WTC11 (cell line): ENCODE results near the gene MIPOL1. TPM values are rescaled to one million over a fixed set of nuclear protein-coding genes. Genes with fewer than 3 reads are reported as not detected.

ENCODE experiments used
- ATAC-seq: fragments of 200-7000 bp; cut with Tn5 transposase; 2 replicates; pipeline ENCODE4 v1.10.0; 2021; ENCODE audit warnings: mild to moderate bottlenecking, moderate library complexity
- CTCF ChIA-PET: fragments of 300-600 bp; sonication (Branson Sonifier 250); formaldehyde crosslinking; loops from one replicate; lab custom pipeline; 2021; ENCODE audit warnings: antibody characterized with exemption; lab: Charles Lee
- POLR2A ChIA-PET: fragments of 350-600 bp; sonication (Branson Sonifier 250); formaldehyde crosslinking; loops from one replicate; lab custom pipeline; 2021; ENCODE audit warnings: antibody characterized with exemption; lab: Charles Lee
- DNase-seq: peaks from one replicate; pipeline ENCODE4 v3.0.0; 2021; ENCODE audit warnings: low spot score
- H3K27ac Mint-ChIP-seq: 2 replicates; pipeline ENCODE4 v1.8.0; 2021; ENCODE audit warnings: mixed read lengths
- H3K27me3 Mint-ChIP-seq: 2 replicates; pipeline ENCODE4 v1.8.0; 2021; ENCODE audit warnings: low read depth, mild to moderate bottlenecking, moderate library complexity, mixed read lengths
- H3K36me3 Mint-ChIP-seq: 2 replicates; pipeline ENCODE4 v1.8.0; 2021; ENCODE audit warnings: mixed read lengths
- H3K4me1 Mint-ChIP-seq: 2 replicates; pipeline ENCODE4 v1.8.0; 2022; ENCODE audit warnings: mixed read lengths
- H3K4me3 Mint-ChIP-seq: 2 replicates; pipeline ENCODE4 v1.8.0; 2021; ENCODE audit warnings: mild to moderate bottlenecking, moderate library complexity, mixed read lengths
- H3K9me3 Mint-ChIP-seq: 2 replicates; pipeline ENCODE4 v1.8.0; 2021; ENCODE audit warnings: mixed read lengths
- ATF3 ChIP-seq: sonication (generic); formaldehyde crosslinking; conservative IDR thresholded peaks from 2 replicates; pipeline ENCODE4 v1.8.1; 2022; ENCODE audit warnings: mild to moderate bottlenecking, missing genetic modification reagents
- GABPB1 ChIP-seq: sonication (generic); formaldehyde crosslinking; IDR thresholded peaks from 2 replicates; pipeline ENCODE4 v1.8.1; 2023; ENCODE audit warnings: mild to moderate bottlenecking, missing genetic modification reagents
- RORB ChIP-seq: fragments of 250-450 bp; sonication (Bioruptor Pico); IDR thresholded peaks from 2 replicates; pipeline ENCODE4 v1.9.0; 2021; ENCODE audit warnings: mild to moderate bottlenecking
- TP53 ChIP-seq: sonication (generic); formaldehyde crosslinking; IDR thresholded peaks from 2 replicates; pipeline ENCODE4 v1.8.1; 2023; ENCODE audit warnings: mild to moderate bottlenecking, missing genetic modification reagents
- ZBTB21 ChIP-seq: sonication (generic); formaldehyde crosslinking; IDR thresholded peaks from 2 replicates; pipeline ENCODE4 v1.8.1; 2023; ENCODE audit warnings: mild to moderate bottlenecking, missing genetic modification reagents, borderline replicate concordance
- ZNF317 ChIP-seq: sonication (generic); formaldehyde crosslinking; IDR thresholded peaks from 2 replicates; pipeline ENCODE4 v1.8.1; 2023; ENCODE audit warnings: low read depth, mild to moderate bottlenecking, moderate library complexity, missing genetic modification reagents, borderline replicate concordance
- total RNA-seq: library from RNA; stranded (reverse); gene quantifications from 3 replicates; pipeline ENCODE4 v1.2.3, GENCODE V29; 2021
- TF ChIP-seq, protein P1 (sequence below): sonication (generic); formaldehyde crosslinking; IDR thresholded peaks from 2 replicates; pipeline ENCODE4 v1.8.1; 2023; ENCODE audit warnings: mild to moderate bottlenecking, missing genetic modification reagents, moderate library complexity
- TF ChIP-seq, protein P2 (sequence below): sonication (generic); formaldehyde crosslinking; IDR thresholded peaks from 2 replicates; pipeline ENCODE4 v1.8.1; 2023; ENCODE audit warnings: mild to moderate bottlenecking, missing genetic modification reagents
- TF ChIP-seq, protein P3 (sequence below): sonication (generic); formaldehyde crosslinking; IDR thresholded peaks from 2 replicates; pipeline ENCODE4 v1.8.0; 2023; ENCODE audit warnings: missing genetic modification reagents
- TF ChIP-seq, protein P4 (sequence below): sonication (generic); formaldehyde crosslinking; IDR thresholded peaks from 2 replicates; pipeline ENCODE4 v1.8.1; 2023; ENCODE audit warnings: mild to moderate bottlenecking, missing genetic modification reagents
- TF ChIP-seq, protein P5 (sequence below): sonication (generic); formaldehyde crosslinking; IDR thresholded peaks from 2 replicates; pipeline ENCODE4 v1.8.1; 2022; ENCODE audit warnings: mild to moderate bottlenecking, missing genetic modification reagents, moderate library complexity, borderline replicate concordance
- TF ChIP-seq, protein P6 (sequence below): sonication (generic); formaldehyde crosslinking; conservative IDR thresholded peaks from 2 replicates; pipeline ENCODE4 v1.8.1; 2023; ENCODE audit warnings: mild to moderate bottlenecking, low read depth, missing genetic modification reagents, moderate library complexity

Gene MIPOL1
- total RNA-seq, 1 experiment from 2014 or later = 13.1 TPM

DNA sequence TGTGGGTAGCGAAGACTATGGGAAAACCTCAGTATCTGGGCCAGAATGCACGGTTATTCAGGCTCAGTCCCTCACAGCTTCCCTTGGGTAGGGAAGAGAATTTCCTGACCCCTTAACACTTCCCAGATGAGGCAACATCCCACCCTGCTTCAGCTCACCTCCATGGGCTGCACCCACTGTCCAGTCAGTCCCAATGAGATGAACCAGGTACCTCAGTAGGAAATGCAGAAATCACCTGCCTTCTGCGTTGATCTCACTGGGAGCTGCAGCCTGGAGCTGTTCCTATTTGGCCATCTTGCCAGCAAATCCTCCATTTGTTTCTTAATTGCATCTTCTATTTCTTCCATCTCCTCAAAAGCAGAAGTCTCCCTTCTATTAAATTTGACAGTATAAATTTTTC is 292.9 kb downstream of the MIPOL1 start:
- DNase-seq (no peak), ATAC-seq (no peak)
- H3K27me3 Mint-ChIP-seq = 0 out of 2 replicates have a peak, but pooled peaks cover 2% of the 10 kb centered on the region
- no peak overlapping the region for H3K27ac Mint-ChIP-seq
- TF ChIP-seq, protein P1, sequence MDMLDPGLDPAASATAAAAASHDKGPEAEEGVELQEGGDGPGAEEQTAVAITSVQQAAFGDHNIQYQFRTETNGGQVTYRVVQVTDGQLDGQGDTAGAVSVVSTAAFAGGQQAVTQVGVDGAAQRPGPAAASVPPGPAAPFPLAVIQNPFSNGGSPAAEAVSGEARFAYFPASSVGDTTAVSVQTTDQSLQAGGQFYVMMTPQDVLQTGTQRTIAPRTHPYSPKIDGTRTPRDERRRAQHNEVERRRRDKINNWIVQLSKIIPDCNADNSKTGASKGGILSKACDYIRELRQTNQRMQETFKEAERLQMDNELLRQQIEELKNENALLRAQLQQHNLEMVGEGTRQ (CRISPR knock-in tag) = no peak
- TF ChIP-seq, protein P2, sequence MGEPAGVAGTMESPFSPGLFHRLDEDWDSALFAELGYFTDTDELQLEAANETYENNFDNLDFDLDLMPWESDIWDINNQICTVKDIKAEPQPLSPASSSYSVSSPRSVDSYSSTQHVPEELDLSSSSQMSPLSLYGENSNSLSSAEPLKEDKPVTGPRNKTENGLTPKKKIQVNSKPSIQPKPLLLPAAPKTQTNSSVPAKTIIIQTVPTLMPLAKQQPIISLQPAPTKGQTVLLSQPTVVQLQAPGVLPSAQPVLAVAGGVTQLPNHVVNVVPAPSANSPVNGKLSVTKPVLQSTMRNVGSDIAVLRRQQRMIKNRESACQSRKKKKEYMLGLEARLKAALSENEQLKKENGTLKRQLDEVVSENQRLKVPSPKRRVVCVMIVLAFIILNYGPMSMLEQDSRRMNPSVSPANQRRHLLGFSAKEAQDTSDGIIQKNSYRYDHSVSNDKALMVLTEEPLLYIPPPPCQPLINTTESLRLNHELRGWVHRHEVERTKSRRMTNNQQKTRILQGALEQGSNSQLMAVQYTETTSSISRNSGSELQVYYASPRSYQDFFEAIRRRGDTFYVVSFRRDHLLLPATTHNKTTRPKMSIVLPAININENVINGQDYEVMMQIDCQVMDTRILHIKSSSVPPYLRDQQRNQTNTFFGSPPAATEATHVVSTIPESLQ (CRISPR knock-in tag) = no peak
- TF ChIP-seq, protein P3, sequence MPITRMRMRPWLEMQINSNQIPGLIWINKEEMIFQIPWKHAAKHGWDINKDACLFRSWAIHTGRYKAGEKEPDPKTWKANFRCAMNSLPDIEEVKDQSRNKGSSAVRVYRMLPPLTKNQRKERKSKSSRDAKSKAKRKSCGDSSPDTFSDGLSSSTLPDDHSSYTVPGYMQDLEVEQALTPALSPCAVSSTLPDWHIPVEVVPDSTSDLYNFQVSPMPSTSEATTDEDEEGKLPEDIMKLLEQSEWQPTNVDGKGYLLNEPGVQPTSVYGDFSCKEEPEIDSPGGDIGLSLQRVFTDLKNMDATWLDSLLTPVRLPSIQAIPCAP (CRISPR knock-in tag) = no peak
- TF ChIP-seq, protein P4, sequence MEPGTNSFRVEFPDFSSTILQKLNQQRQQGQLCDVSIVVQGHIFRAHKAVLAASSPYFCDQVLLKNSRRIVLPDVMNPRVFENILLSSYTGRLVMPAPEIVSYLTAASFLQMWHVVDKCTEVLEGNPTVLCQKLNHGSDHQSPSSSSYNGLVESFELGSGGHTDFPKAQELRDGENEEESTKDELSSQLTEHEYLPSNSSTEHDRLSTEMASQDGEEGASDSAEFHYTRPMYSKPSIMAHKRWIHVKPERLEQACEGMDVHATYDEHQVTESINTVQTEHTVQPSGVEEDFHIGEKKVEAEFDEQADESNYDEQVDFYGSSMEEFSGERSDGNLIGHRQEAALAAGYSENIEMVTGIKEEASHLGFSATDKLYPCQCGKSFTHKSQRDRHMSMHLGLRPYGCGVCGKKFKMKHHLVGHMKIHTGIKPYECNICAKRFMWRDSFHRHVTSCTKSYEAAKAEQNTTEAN (CRISPR knock-in tag) = no peak
- H3K9me3 Mint-ChIP-seq = 0 out of 2 replicates have a peak, but pooled peaks cover 4% of the 10 kb centered on the region
- ChIA-PET POLR2A (no interaction called here), CTCF (no interaction called here)
- no peaks in the 10 kb centered on the region for H3K36me3 Mint-ChIP-seq
- no peak overlapping the region for H3K4me3 Mint-ChIP-seq
- H3K4me1 Mint-ChIP-seq = no peaks in the 10 kb centered on the region

DNA sequence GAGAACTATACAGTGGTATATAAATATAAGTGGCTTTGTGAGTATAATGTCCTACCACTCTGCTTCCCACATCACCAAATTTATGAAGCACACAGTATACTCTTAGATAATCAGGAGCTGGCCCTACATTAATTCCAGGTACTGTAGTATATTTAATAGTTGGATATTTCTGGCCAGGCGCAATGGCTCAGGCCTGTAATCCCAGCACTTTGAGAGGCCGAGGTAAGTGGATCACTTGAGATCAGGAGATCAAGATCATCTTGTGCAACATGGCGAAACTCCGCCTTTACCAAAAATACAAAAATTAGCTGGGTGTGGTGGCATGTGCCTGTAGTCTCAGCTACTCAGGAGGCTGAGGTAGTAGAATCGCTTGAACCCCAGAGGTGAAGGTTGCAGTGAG is 293.3 kb downstream of the MIPOL1 start:
- Mint-ChIP-seq H3K36me3 (no peaks in the 10 kb centered on the region), H3K9me3 (0 out of 2 replicates have a peak, but pooled peaks cover 4% of the 10 kb centered on the region), H3K4me1 (no peaks in the 10 kb centered on the region), H3K4me3 (no peak overlapping the region), H3K27ac (no peak overlapping the region), H3K27me3 (0 out of 2 replicates have a peak, but pooled peaks cover 2% of the 10 kb centered on the region)
- CTCF ChIA-PET = no interaction called here
- POLR2A ChIA-PET = no interaction called here
- DNase-seq (no peak), ATAC-seq (no peak)
- TF ChIP-seq ZBTB21 (CRISPR knock-in tag) = no peak

- H3K36me3 Mint-ChIP-seq = no peaks in the 10 kb centered on the region
- no peak for ATAC-seq
- no peaks in the 10 kb centered on the region for H3K27me3 Mint-ChIP-seq
- no peak overlapping the region for H3K4me3 Mint-ChIP-seq
- 0 out of 2 replicates have a peak, but pooled peaks cover 4% of the 10 kb centered on the region for H3K9me3 Mint-ChIP-seq
- H3K4me1 Mint-ChIP-seq = no peaks in the 10 kb centered on the region
- TF ChIP-seq RORB (CRISPR knock-in tag) (no peak), TP53 (CRISPR knock-in tag) (no peak), ZNF317 (CRISPR knock-in tag) (no peak), GABPB1 (CRISPR knock-in tag) (peak; percentile 93), ATF3 (CRISPR knock-in tag) (no peak)
- TF ChIP-seq, protein P5, sequence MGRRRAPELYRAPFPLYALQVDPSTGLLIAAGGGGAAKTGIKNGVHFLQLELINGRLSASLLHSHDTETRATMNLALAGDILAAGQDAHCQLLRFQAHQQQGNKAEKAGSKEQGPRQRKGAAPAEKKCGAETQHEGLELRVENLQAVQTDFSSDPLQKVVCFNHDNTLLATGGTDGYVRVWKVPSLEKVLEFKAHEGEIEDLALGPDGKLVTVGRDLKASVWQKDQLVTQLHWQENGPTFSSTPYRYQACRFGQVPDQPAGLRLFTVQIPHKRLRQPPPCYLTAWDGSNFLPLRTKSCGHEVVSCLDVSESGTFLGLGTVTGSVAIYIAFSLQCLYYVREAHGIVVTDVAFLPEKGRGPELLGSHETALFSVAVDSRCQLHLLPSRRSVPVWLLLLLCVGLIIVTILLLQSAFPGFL (CRISPR knock-in tag) = no peak
- TF ChIP-seq, protein P6, sequence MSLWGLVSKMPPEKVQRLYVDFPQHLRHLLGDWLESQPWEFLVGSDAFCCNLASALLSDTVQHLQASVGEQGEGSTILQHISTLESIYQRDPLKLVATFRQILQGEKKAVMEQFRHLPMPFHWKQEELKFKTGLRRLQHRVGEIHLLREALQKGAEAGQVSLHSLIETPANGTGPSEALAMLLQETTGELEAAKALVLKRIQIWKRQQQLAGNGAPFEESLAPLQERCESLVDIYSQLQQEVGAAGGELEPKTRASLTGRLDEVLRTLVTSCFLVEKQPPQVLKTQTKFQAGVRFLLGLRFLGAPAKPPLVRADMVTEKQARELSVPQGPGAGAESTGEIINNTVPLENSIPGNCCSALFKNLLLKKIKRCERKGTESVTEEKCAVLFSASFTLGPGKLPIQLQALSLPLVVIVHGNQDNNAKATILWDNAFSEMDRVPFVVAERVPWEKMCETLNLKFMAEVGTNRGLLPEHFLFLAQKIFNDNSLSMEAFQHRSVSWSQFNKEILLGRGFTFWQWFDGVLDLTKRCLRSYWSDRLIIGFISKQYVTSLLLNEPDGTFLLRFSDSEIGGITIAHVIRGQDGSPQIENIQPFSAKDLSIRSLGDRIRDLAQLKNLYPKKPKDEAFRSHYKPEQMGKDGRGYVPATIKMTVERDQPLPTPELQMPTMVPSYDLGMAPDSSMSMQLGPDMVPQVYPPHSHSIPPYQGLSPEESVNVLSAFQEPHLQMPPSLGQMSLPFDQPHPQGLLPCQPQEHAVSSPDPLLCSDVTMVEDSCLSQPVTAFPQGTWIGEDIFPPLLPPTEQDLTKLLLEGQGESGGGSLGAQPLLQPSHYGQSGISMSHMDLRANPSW (CRISPR knock-in tag) = no peak
- no peak overlapping the region for H3K27ac Mint-ChIP-seq
- no peak for DNase-seq
- ChIA-PET POLR2A (no interaction called here), CTCF (no interaction called here)
These were observed 295.9 kb downstream of the MIPOL1 start for GRCh38 chr14:37493606-37494005.
